Measurements from ENCODE around the gene TMEM175. TPM values are rescaled to one million over a fixed set of nuclear protein-coding genes. Genes with fewer than 3 reads are reported as not detected.

The TMEM175 gene
- total RNA-seq, 1 experiment from 2014 or later, result 18.8 TPM

- BruUV-seq (replicated peaks), result no TSS peak
- no peak overlapping the region for H3K27ac Mint-ChIP-seq (ENCODE audit: unreplicated experiment)
- intact Hi-C loops (cut with micrococcal nuclease; ENCODE audit: unreplicated experiment), result no loop called here
- no peaks in the 10 kb centered on the region for H3K4me1 Mint-ChIP-seq (ENCODE audit: low read depth, unreplicated experiment)
- DNase-seq, result no peak
- H3K36me3 Mint-ChIP-seq (ENCODE audit: insufficient read depth, unreplicated experiment), result peaks cover 21% of the 10 kb centered on the region
- H3K27me3 Mint-ChIP-seq (ENCODE audit: unreplicated experiment), result no peaks in the 10 kb centered on the region
- no peak overlapping the region for H3K4me3 Mint-ChIP-seq (ENCODE audit: low read depth, unreplicated experiment)
- no peaks in the 10 kb centered on the region for H3K9me3 Mint-ChIP-seq (ENCODE audit: low read depth, unreplicated experiment)
- CTCF ChIA-PET, result no interaction called here
- no peak for TF ChIP-seq CTCF (IDR thresholded peaks at IDR 0.05; ENCODE audit: unreplicated experiment)
Measured at GRCh38 chr4:884259-884658, 48.0 kb upstream of the TMEM175 start.

DNA sequence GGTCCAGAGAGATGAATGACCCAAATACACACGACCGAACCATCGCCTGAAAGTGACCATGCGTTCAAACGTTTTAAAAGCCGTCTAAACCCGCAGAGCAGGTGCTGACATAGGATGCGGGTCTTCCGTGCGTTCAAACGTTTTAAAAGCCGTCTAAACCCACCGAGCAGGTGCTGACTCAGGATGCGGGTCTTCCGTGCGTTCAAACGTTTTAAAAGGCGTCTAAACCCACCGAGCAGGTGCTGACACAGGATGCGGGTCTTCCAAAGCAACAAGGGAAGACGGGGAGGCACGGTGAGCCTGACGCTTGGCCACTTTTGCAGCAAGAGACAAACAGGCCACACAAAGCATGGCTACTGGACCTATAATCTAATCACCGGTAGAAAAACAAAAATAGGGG lies 47.4 kb upstream of the TMEM175 start:
- no peak overlapping the region for H3K4me3 Mint-ChIP-seq (ENCODE audit: low read depth, unreplicated experiment)
- no peak for DNase-seq
- no TSS peak for BruUV-seq (replicated peaks)
- H3K27me3 Mint-ChIP-seq (ENCODE audit: unreplicated experiment), result no peaks in the 10 kb centered on the region
- TF ChIP-seq CTCF (IDR thresholded peaks at IDR 0.05; ENCODE audit: unreplicated experiment), result no peak
- peaks cover 20% of the 10 kb centered on the region for H3K36me3 Mint-ChIP-seq (ENCODE audit: insufficient read depth, unreplicated experiment)
- CTCF ChIA-PET, result no interaction called here
- H3K27ac Mint-ChIP-seq (ENCODE audit: unreplicated experiment), result no peak overlapping the region
- H3K9me3 Mint-ChIP-seq (ENCODE audit: low read depth, unreplicated experiment), result no peaks in the 10 kb centered on the region
- no peaks in the 10 kb centered on the region for H3K4me1 Mint-ChIP-seq (ENCODE audit: low read depth, unreplicated experiment)
- intact Hi-C loops (cut with micrococcal nuclease; ENCODE audit: unreplicated experiment), result no loop called here

- Mint-ChIP-seq H3K27ac (ENCODE audit: unreplicated experiment) (no peak overlapping the region), H3K36me3 (ENCODE audit: insufficient read depth, unreplicated experiment) (peaks cover 17% of the 10 kb centered on the region), H3K4me1 (ENCODE audit: low read depth, unreplicated experiment) (no peaks in the 10 kb centered on the region), H3K27me3 (ENCODE audit: unreplicated experiment) (no peaks in the 10 kb centered on the region), H3K9me3 (ENCODE audit: low read depth, unreplicated experiment) (no peaks in the 10 kb centered on the region), H3K4me3 (ENCODE audit: low read depth, unreplicated experiment) (no peak overlapping the region)
- no TSS peak for BruUV-seq (replicated peaks)
- intact Hi-C loops (cut with micrococcal nuclease; ENCODE audit: unreplicated experiment), result no loop called here
- TF ChIP-seq CTCF (IDR thresholded peaks at IDR 0.05; ENCODE audit: unreplicated experiment), result no peak
- CTCF ChIA-PET, result no interaction called here
- DNase-seq, result no peak
Measured at GRCh38 chr4:885353-885752, 46.9 kb upstream of the TMEM175 start.

DNA sequence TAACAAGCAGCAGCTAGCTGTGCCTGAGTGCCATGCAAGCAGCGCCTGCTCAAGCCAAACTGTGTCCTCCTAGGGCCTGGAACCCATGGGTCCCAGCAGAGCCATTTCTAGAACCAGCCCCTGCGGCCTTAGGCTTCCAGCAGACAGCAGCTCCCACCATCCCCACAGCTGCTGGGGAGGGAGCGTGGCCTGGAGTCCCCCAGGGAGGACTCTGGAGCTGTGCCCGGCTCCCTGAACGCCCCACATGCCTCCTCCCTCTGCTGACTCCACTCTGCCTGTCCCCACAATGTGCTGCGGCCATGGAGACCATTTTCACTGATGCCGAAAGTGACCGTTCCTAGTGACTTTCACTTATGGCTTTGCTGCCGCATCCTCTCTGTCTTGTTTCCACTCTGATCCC lies 46.0 kb upstream of the TMEM175 start:
- DNase-seq, result no peak
- Mint-ChIP-seq H3K4me1 (ENCODE audit: low read depth, unreplicated experiment) (no peaks in the 10 kb centered on the region), H3K4me3 (ENCODE audit: low read depth, unreplicated experiment) (no peak overlapping the region), H3K27me3 (ENCODE audit: unreplicated experiment) (no peaks in the 10 kb centered on the region), H3K9me3 (ENCODE audit: low read depth, unreplicated experiment) (no peaks in the 10 kb centered on the region), H3K27ac (ENCODE audit: unreplicated experiment) (no peak overlapping the region), H3K36me3 (ENCODE audit: insufficient read depth, unreplicated experiment) (peaks cover 23% of the 10 kb centered on the region)
- intact Hi-C loops (cut with micrococcal nuclease; ENCODE audit: unreplicated experiment), result no loop called here
- CTCF ChIA-PET, result no interaction called here
- no TSS peak for BruUV-seq (replicated peaks)
- no peak for TF ChIP-seq CTCF (IDR thresholded peaks at IDR 0.05; ENCODE audit: unreplicated experiment)

All from Calu3 (cell line).